Measurements from ENCODE around the gene PRKCQ.
"Not testable (repeated sequence)": the region's sequence is repeated elsewhere in the genome, so short reads cannot be mapped to it uniquely, and the experiment has no call there.

PRKCQ gene

GRCh38 chr10:6445671-6446316, 134.3 kb downstream of the PRKCQ start:
- peak; percentile 9 to 45 (median 28) for DNase-seq

GRCh38 chr10:6439875-6440274, 140.2 kb downstream of the PRKCQ start:
- not testable (repeated sequence) for DNase-seq

GRCh38 chr10:6431861-6432260, 148.2 kb downstream of the PRKCQ start:
- DNase-seq, result no peak

GRCh38 chr10:6431186-6431585, 148.9 kb downstream of the PRKCQ start:
- DNase-seq, result no peak

- DNase-seq, result no peak
Measured at GRCh38 chr10:6430423-6430980, 149.6 kb downstream of the PRKCQ start.

GRCh38 chr10:6427357-6427959, 152.6 kb downstream of the PRKCQ start:
- no peak for DNase-seq

GRCh38 chr10:6426317-6426716, 153.8 kb downstream of the PRKCQ start:
- no peak for DNase-seq

- no peak for DNase-seq
Measured at GRCh38 chr10:6423413-6424170, 156.5 kb downstream of the PRKCQ start.

GRCh38 chr10:6423004-6423403, 157.1 kb downstream of the PRKCQ start:
- no peak for DNase-seq

- no peak for DNase-seq
Measured at GRCh38 chr10:6418613-6419216, 161.4 kb downstream of the PRKCQ start.

- no peak for DNase-seq
Measured at GRCh38 chr10:6418167-6418566, 161.9 kb downstream of the PRKCQ start.

- DNase-seq, result peak in 2 of 6 experiments; percentile 43 to 58
Measured at GRCh38 chr10:6416892-6417512, 163.1 kb downstream of the PRKCQ start.

GRCh38 chr10:6411436-6411835, 168.6 kb downstream of the PRKCQ start:
- no peak for DNase-seq

GRCh38 chr10:6410830-6411229, 169.2 kb downstream of the PRKCQ start:
- no peak for DNase-seq

- DNase-seq, result peak in 3 of 6 experiments; percentile 38 to 65 (median 43)
Measured at GRCh38 chr10:6409971-6410643, 170.0 kb downstream of the PRKCQ start.

- DNase-seq, result no peak
Measured at GRCh38 chr10:6408799-6409198, 171.3 kb downstream of the PRKCQ start.

- DNase-seq, result no peak
Measured at GRCh38 chr10:6407034-6407721, 172.9 kb downstream of the PRKCQ start.

GRCh38 chr10:6406220-6407033, 173.6 kb downstream of the PRKCQ start:
- DNase-seq, result peak in 2 of 6 experiments; percentile 14 to 17

- DNase-seq, result no peak
Measured at GRCh38 chr10:6405713-6406112, 174.4 kb downstream of the PRKCQ start.

Data from stimulated activated naive CD4-positive, alpha-beta T cell (primary cell).